GM12878 (cell line): ENCODE measurements around the gene COL18A1. TPM values are rescaled to one million over a fixed set of nuclear protein-coding genes. Genes with fewer than 3 reads are reported as not detected.

Experiments used
- ATAC-seq: fragments of 200-7000 bp; cut with Tn5 transposase; 3 replicates; pipeline ENCODE4 v1.9.1; 2020; ENCODE audit warnings: mild to moderate bottlenecking, moderate library complexity
- BruUV-seq: library from RNA; stranded (reverse); fragments of 400-500 nt; replicated peaks from 2 replicates; lab custom pipeline; 2021; lab: Mats Ljungman, UMichigan
- CTCF ChIA-PET: fragments of 300-600 bp; sonication (Branson Sonifier 250); formaldehyde crosslinking; extraction: SDS; loops from one replicate; lab custom pipeline; 2021; ENCODE audit warnings: inconsistent platforms; lab: Yijun Ruan, JAX
- POLR2A ChIA-PET: fragments of 350-600 bp; formaldehyde crosslinking; extraction: SDS; loops from one replicate; lab custom pipeline; 2021; ENCODE audit warnings: inconsistent platforms; lab: Charles Lee
- RAD21 ChIA-PET: fragments of 300-600 bp; sonication (Branson Sonifier 250); formaldehyde crosslinking; loops from one replicate; lab custom pipeline; 2023; ENCODE audit warnings: antibody characterized with exemption; ENCODE audit not compliant: unreplicated experiment; lab: Charles Lee
- SMC1A ChIA-PET: fragments of 300-600 bp; sonication (Branson Sonifier 250); formaldehyde crosslinking; loops from one replicate; lab custom pipeline; 2023; ENCODE audit not compliant: unreplicated experiment, uncharacterized antibody; lab: Charles Lee
- DNase-seq: peaks from one replicate; pipeline ENCODE4 v3.0.0-alpha.2; 2011; ENCODE audit warnings: low read depth, low spot score
- FAIRE-seq: peaks from 3 replicates; lab custom pipeline; 2011; peaks lifted over from hg19 to GRCh38; lab: Jason Lieb, UNC
- H2AFZ ChIP-seq: 2 replicates; pipeline ENCODE4 v1.6.0; 2011; ENCODE audit warnings: low read depth, low read length, control low read depth; ENCODE audit not compliant: control insufficient read depth
- H3K27ac ChIP-seq: 2 replicates; pipeline ENCODE4 v1.5.1; 2011; ENCODE audit warnings: control low read depth; ENCODE audit not compliant: control insufficient read depth, insufficient read depth
- H3K27me3 ChIP-seq, 2 experiments: replicated peaks in 1 of 2; 2 replicates each; pipeline versions ENCODE4 v1.6.0 to v1.6.1; 2011; ENCODE audit warnings: low read length in 1 of 2; ENCODE audit not compliant: control insufficient read depth in 2 of 2, insufficient read depth in 2 of 2
- H3K36me3 ChIP-seq, 2 experiments: 2 replicates each; pipeline ENCODE4 v1.5.1; 2011; ENCODE audit warnings: low read length in 1 of 2; ENCODE audit not compliant: control insufficient read depth in 2 of 2, insufficient read depth in 2 of 2
- H3K4me1 ChIP-seq: 2 replicates; pipeline ENCODE4 v1.6.1; 2011; ENCODE audit warnings: mild to moderate bottlenecking, low read length, moderate library complexity, mixed read lengths; ENCODE audit not compliant: control insufficient read depth, insufficient read depth
- H3K4me2 ChIP-seq: 2 replicates; pipeline ENCODE4 v1.6.0; 2011; ENCODE audit warnings: control low read depth; ENCODE audit not compliant: control insufficient read depth, insufficient read depth
- H3K4me3 ChIP-seq: fragments of 200-600 bp; sonication (generic); 2 replicates; pipeline ENCODE4 v1.5.1; 2016
- H3K79me2 ChIP-seq: 2 replicates; pipeline ENCODE4 v1.6.0; 2011; ENCODE audit warnings: low read length; ENCODE audit not compliant: control insufficient read depth, insufficient read depth
- H3K9ac ChIP-seq: 2 replicates; pipeline ENCODE4 v1.8.0; 2011; ENCODE audit warnings: low read length, control low read depth, mixed read lengths; ENCODE audit not compliant: control insufficient read depth, insufficient read depth
- H3K9me3 ChIP-seq: replicated peaks from 3 replicates; pipeline ENCODE4 v1.5.1; 2011; ENCODE audit warnings: mild to moderate bottlenecking, low read length; ENCODE audit not compliant: control insufficient read depth, insufficient read depth
- H4K20me1 ChIP-seq: 2 replicates; pipeline ENCODE4 v1.6.0; 2011; ENCODE audit not compliant: control insufficient read depth, insufficient read depth
- BCL3 ChIP-seq: IDR thresholded peaks from 2 replicates; pipeline ENCODE4 v1.6.1; 2011; ENCODE audit warnings: borderline replicate concordance, low read depth, mild to moderate bottlenecking, moderate library complexity, low read length; ENCODE audit not compliant: insufficient read depth, poor library complexity, severe bottlenecking
- FOS ChIP-seq: IDR thresholded peaks from 3 replicates; pipeline ENCODE4 v1.6.1; 2011; ENCODE audit warnings: borderline replicate concordance; ENCODE audit not compliant: insufficient read length; ENCODE audit errors: extremely low read depth
- JUNB ChIP-seq: IDR thresholded peaks from 2 replicates; pipeline ENCODE4 v1.6.1; 2016; ENCODE audit warnings: antibody characterized with exemption, mild to moderate bottlenecking
- MTA3 ChIP-seq: IDR thresholded peaks from 2 replicates; pipeline ENCODE4 v1.6.1; 2012; ENCODE audit warnings: low read length, inconsistent platforms, borderline replicate concordance
- PML ChIP-seq: IDR thresholded peaks from 2 replicates; pipeline ENCODE4 v1.6.1; 2012; ENCODE audit warnings: low read length, inconsistent platforms
- POLR2A ChIP-seq: IDR thresholded peaks from 2 replicates; pipeline ENCODE4 v1.6.1; 2011; ENCODE audit warnings: low read depth, mild to moderate bottlenecking, low read length
- ZNF384 ChIP-seq: IDR thresholded peaks from 2 replicates; pipeline ENCODE4 v1.6.1; 2012; ENCODE audit warnings: low read depth, mild to moderate bottlenecking, low read length, improper control_type of control experiment, borderline replicate concordance
- WGBS: methylation state at CpG from one replicate; pipeline ENCODE4 v1.1.6; 2016; ENCODE audit warnings: low lambda C conversion rate; ENCODE audit not compliant: insufficient replicate concordance, insufficient coverage; ENCODE audit errors: missing lambda C conversion rate; 5-methylcytosine and 5-hydroxymethylcytosine counted together
- in situ Hi-C: fragments of 300-500 bp; cut with MboI; formaldehyde crosslinking; loops from 9 replicates; pipeline ENCODE4 v1.14.3; 2018; ENCODE audit warnings: mixed read lengths
- intact Hi-C: fragments of 100-400 bp; cut with micrococcal nuclease; formaldehyde crosslinking; loops from one replicate; pipeline ENCODE4 v1.14.2; 2022; ENCODE audit not compliant: unreplicated experiment
- polyA plus RNA-seq, 11 experiments: library from polyadenylated mRNA; depleted of rRNA in 4 of 11; unstranded in 6 of 11; stranded (reverse) in 5 of 11; fragments of >200 nt; fragmentation: Nextera tagmentation in 4 of 11; fragmentation: Illumina TruSeq in 1 of 11; extraction: Ambion mirVana in 4 of 11; extraction: Trizol in 1 of 11; gene quantifications; 1 replicate in 1 of 11; 2 replicates in 10 of 11; pipeline versions ENCODE4 v1.2.1 to v1.2.3, GENCODE V29; 2011 to 2016; ENCODE audit warnings: inconsistent platforms in 2 of 11, missing spikeins in 2 of 11, low read depth in 1 of 11
- total RNA-seq, 4 experiments: library from RNA; depleted of rRNA in 3 of 4; stranded (reverse); fragments of >200 nt in 3 of 4; fragmentation: Illumina TruSeq in 1 of 4; extraction: Trizol in 1 of 4; gene quantifications; 2 replicates each; pipeline versions ENCODE4 v1.2.1 to v1.2.3, GENCODE V29; 2013 to 2021

COL18A1 gene
- total and polyA plus RNA-seq, 10 of the 15 experiments (the other 5 are each of a cell fraction or from before 2014, with no cell fraction given) = under 0.01 to 0.49 (median 0.09) TPM; not detected in 3

GRCh38 chr21:45507888-45508508 lies 103.0 kb downstream of the COL18A1 start:
- FAIRE-seq = no peak
- in situ Hi-C loops = no loop called here
- no peak for DNase-seq

More at GRCh38 chr21:45507888-45508508, 103.0 kb downstream of the COL18A1 start:
- SMC1A ChIA-PET = no interaction called here
- peaks cover 0 to under 1% of the 10 kb centered on the region in 2 experiments; a peak in 1 of 4 replicates for H3K36me3 ChIP-seq
- no TSS peak for BruUV-seq
- ATAC-seq = no peak
- 50% methylated on average over 2 of the region's 3 CpGs for WGBS
- H2AFZ ChIP-seq = no peak overlapping the region
- H3K27me3 ChIP-seq = no peaks in the 10 kb centered on the region
- no peak overlapping the region for H3K4me3 ChIP-seq
- intact Hi-C loops = no loop called here
- H3K4me1 ChIP-seq = no peaks in the 10 kb centered on the region
- RAD21 ChIA-PET = no interaction called here
- no peak overlapping the region for H3K4me2 ChIP-seq
- TF ChIP-seq MTA3 (0 out of 2 replicates have a peak, but pooled peaks have one; percentile 29), PML (no peak), BCL3 (peak; percentile 3), FOS (no peak), JUNB (no peak), POLR2A (peak; percentile 26), ZNF384 (no peak)
- no peaks in the 10 kb centered on the region for H3K79me2 ChIP-seq
- no peaks in the 10 kb centered on the region for H4K20me1 ChIP-seq
- no peak overlapping the region for H3K27ac ChIP-seq
- H3K9ac ChIP-seq = no peak overlapping the region
- CTCF ChIA-PET = no interaction called here
- no peaks in the 10 kb centered on the region for H3K9me3 ChIP-seq
- POLR2A ChIA-PET = interaction anchor here (0.6 kb wide), 1 partner anchor 1120 kb away, joined by 4 read pairs; no protein-coding TSS in a partner anchor
